Heart left ventricle (tissue), 16 donors: Measurements from ENCODE around the gene GOT1. TPM values are rescaled to one million over a fixed set of nuclear protein-coding genes. Genes with fewer than 3 reads are reported as not detected.

Experiments
- ATAC-seq, 4 donors: fragments of 200-7000 bp; cut with Tn5 transposase; one replicate each; pipeline ENCODE4 v1.9.1; 2020 to 2022; ENCODE audit warnings: moderate library complexity in 4 of 4, mild to moderate bottlenecking in 3 of 4, moderate number of reproducible peaks in 1 of 4
- DNase-seq, 5 donors: peaks; one replicate each; pipeline ENCODE4 v3.0.0-alpha.2; 2020
- H3K27ac ChIP-seq, 12 donors: fragments of 200-600 bp; sonication (generic) in 4 of 12; one replicate each; pipeline versions ENCODE4 v1.5.0 to v1.8.0; 2016 to 2022; ENCODE audit warnings: mild to moderate bottlenecking in 2 of 12
- H3K27me3 ChIP-seq, 9 donors: fragments of 200-600 bp; sonication (generic) in 2 of 9; one replicate each; pipeline versions ENCODE4 v1.5.1 to v1.8.0; 2016 to 2022; ENCODE audit warnings: mild to moderate bottlenecking in 3 of 9
- H3K36me3 ChIP-seq, 9 donors: fragments of 200-600 bp; sonication (generic) in 2 of 9; one replicate each; pipeline versions ENCODE4 v1.5.0 to v1.8.0; 2018 to 2022; ENCODE audit warnings: mild to moderate bottlenecking in 2 of 9
- H3K4me1 ChIP-seq, 12 donors: fragments of 200-600 bp; sonication (generic) in 4 of 12; one replicate each; pipeline versions ENCODE4 v1.5.0 to v1.8.0; 2016 to 2022; ENCODE audit warnings: mild to moderate bottlenecking in 3 of 12
- H3K4me3 ChIP-seq, 12 donors: fragments of 200-600 bp; sonication (generic) in 4 of 12; one replicate each; pipeline versions ENCODE4 v1.5.0 to v1.8.0; 2017 to 2022; ENCODE audit warnings: mild to moderate bottlenecking in 9 of 12, moderate library complexity in 4 of 12
- H3K9me3 ChIP-seq, 12 donors: fragments of 200-600 bp; sonication (generic) in 4 of 12; one replicate each; pipeline versions ENCODE4 v1.5.0 to v1.8.0; 2016 to 2022; ENCODE audit warnings: mild to moderate bottlenecking in 1 of 12
- POLR2A ChIP-seq, 2 donors: fragments of 450-650 bp; IDR thresholded peaks; one replicate each; pipeline ENCODE4 v1.6.1; 2017; ENCODE audit warnings: antibody characterized with exemption in 2 of 2, mild to moderate bottlenecking in 2 of 2, moderate library complexity in 2 of 2
- WGBS, 4 donors: extraction: QIAGEN DNeasy Blood & Tissue Kit in 2 of 4; methylation state at CpG; one replicate each; pipeline versions ENCODE4 v1.1.5 to v1.1.7; 2013 to 2018; 5-methylcytosine and 5-hydroxymethylcytosine counted together
- intact Hi-C, 10 donors: fragments of 100-400 bp; cut with DNase I; formaldehyde crosslinking; loops; one replicate each; pipeline versions ENCODE4 v1.11.1 to v1.14.2; 2022
- polyA plus RNA-seq, 2 donors: library from polyadenylated mRNA; stranded (reverse); fragments of 200-250 nt; gene quantifications; one replicate each; pipeline ENCODE4 v1.2.3, GENCODE V29; 2013
- total RNA-seq, 9 donors: library from RNA; depleted of rRNA in 2 of 9; stranded (reverse); fragments of >200 nt in 2 of 9; fragmentation: NEBNext Ultra II Directional in 3 of 9; extraction: Animal tissue kit (Norgen Biotek cat#: 25700) in 3 of 9; gene quantifications; one replicate each; pipeline versions ENCODE4 v1.1.0 to v1.2.4, GENCODE V29; 2016 to 2023
- TF ChIP-seq, protein P1 (sequence below), 12 donors: fragments of 200-600 bp; sonication (generic) in 4 of 12; IDR thresholded peaks; one replicate each; pipeline versions ENCODE4 v1.5.0 to v1.8.0; 2018 to 2022; ENCODE audit warnings: antibody characterized with exemption in 12 of 12, mild to moderate bottlenecking in 5 of 12
- donor health status: ischemic (EF 13 %, LVEDD 7.1; RV severe dilation, severe dysfunction).
- donor health status: healthy with polysubstance abuse.
- donor health status: DM: no; HTN: yes; CAD: no.
- donor health status: DM: no; HTN: no; CAD: no.
- donor health status: ischemic (EF 25% LVEDD 6.9; RV normal size, moderate dysfunction).
- donor health status: ischemic (EF 25% LVEDD 5.7; RV mildly dilated, moderate dysfunction).
- donor health status: healthy.
- donor health status: DM: yes; HTN: yes; CAD: no.
- donor health status: ischemic (EF 35%, LVEDD 5.7; RV mildly dilated, moderate dysfunction).
- donor health status: nonischemic (EF 11% LVEDD 7.7; RV severe dilation, severe dysfunction).
- donor health status: DM: yes; HTN: yes; CAD: no.
- donor health status: PGD.
- donor health status: ischemic (EF 29% LVEDD 5.4; RV normal size, mild dysfunction).
- donor health status: nonischemic (EF 23%, LVEDD 6.1; RV moderate dilation, normal function).

GOT1 gene
- total and polyA plus RNA-seq, 11 donors = 259 to 815 (median 505) TPM

DNA sequence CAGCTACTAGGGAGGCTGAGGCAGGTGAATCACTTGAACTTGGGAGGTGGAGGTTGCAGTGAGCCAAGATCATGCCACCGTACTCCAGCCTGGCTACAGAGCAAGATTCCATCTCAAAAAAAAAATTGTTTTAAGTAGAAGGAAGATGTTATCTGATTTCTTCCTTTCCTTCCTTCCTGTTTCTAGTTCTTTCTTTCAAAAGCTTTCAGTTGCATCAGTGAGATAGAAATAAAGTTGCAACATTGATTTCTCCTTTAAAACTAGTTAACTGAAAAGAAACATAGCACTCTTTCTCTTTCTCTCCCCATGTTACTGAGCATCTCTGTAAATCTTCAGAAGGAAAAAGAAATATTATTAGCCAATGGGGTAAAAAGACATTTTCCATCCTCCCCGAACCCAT, 63.8 kb downstream of the GOT1 start:
- intact Hi-C loops = loop anchor here in 1 of 10 donors (10.0 kb wide), 1 partner anchor 902 kb away; no protein-coding TSS in a partner anchor
- Histone ChIP-seq H3K9me3 (no peaks in the 10 kb centered on the region), H3K4me1 (no peaks in the 10 kb centered on the region), H3K27ac (no peak overlapping the region), H3K4me3 (no peak overlapping the region), H3K36me3 (no peaks in the 10 kb centered on the region), H3K27me3 (peaks cover 0 to 8% (median 0%) of the 10 kb centered on the region in 9 donors)
- no peak for DNase-seq
- WGBS, 4 donors = 67 to 82% (median 71%) methylated on average over 2 of the region's 2 CpGs
- TF ChIP-seq POLR2A (IDR thresholded peaks at IDR 0.05) = no peak
- TF ChIP-seq, protein P1, sequence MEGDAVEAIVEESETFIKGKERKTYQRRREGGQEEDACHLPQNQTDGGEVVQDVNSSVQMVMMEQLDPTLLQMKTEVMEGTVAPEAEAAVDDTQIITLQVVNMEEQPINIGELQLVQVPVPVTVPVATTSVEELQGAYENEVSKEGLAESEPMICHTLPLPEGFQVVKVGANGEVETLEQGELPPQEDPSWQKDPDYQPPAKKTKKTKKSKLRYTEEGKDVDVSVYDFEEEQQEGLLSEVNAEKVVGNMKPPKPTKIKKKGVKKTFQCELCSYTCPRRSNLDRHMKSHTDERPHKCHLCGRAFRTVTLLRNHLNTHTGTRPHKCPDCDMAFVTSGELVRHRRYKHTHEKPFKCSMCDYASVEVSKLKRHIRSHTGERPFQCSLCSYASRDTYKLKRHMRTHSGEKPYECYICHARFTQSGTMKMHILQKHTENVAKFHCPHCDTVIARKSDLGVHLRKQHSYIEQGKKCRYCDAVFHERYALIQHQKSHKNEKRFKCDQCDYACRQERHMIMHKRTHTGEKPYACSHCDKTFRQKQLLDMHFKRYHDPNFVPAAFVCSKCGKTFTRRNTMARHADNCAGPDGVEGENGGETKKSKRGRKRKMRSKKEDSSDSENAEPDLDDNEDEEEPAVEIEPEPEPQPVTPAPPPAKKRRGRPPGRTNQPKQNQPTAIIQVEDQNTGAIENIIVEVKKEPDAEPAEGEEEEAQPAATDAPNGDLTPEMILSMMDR (IDR thresholded peaks at IDR 0.05) = no peak
- no peak for ATAC-seq

DNA sequence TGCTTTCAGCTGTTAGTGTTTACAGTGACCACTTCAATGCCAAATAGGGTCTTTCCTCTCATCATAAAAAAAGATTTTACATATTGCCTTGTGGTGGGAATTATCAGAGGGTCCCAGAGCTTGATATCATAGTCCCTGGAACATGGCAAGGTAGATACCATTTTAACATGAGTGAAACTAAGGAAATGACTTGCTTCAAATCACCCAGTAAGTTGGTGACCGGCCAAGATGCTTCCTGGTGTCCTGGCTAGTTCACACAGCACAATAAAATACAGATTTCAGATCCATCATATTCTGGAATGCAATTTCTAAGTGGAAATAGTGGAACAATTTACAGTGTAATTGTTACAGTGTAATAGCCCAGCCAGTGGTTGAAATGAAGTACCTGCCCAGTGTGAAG, 64.7 kb downstream of the GOT1 start:
- H3K27me3 ChIP-seq = peaks cover 0 to 8% (median 0%) of the 10 kb centered on the region in 9 donors
- no peaks in the 10 kb centered on the region for H3K4me1 ChIP-seq
- H3K4me3 ChIP-seq = no peak overlapping the region
- H3K27ac ChIP-seq = no peak overlapping the region
- no peaks in the 10 kb centered on the region for H3K9me3 ChIP-seq
- H3K36me3 ChIP-seq = no peaks in the 10 kb centered on the region
- no peak for ATAC-seq
- intact Hi-C loops = loop anchor here in 1 of 10 donors (10.0 kb wide), 1 partner anchor 901 kb away; no protein-coding TSS in a partner anchor
- no peak for TF ChIP-seq POLR2A (IDR thresholded peaks at IDR 0.05)
- TF ChIP-seq, protein P1 (IDR thresholded peaks at IDR 0.05) = no peak
- 50 to 75% (median 66%) methylated on average over 1 of the region's 1 CpG for whole genome bisulfite sequencing, 4 donors
- DNase-seq = no peak

DNA sequence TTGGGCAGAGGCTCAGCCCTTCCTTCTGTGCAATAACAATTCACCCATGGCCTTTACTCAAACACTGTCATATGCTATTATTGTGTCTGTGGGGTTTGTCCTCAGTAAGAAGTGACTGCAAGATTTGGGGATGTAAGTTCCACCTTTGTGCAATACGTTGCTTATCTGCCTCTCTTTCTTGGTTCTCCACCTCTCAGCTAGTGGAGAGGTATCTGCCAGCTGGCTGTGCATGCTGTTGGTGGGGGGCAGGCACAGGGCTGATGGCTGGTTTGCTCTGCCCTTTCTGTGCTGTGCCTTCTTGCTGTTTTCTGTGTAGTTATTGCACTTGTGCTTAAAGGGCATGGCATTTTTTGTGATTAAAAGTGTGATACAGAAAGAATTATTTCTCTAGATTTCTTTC, 65.1 kb downstream of the GOT1 start:
- Histone ChIP-seq H3K36me3 (no peaks in the 10 kb centered on the region), H3K27ac (no peak overlapping the region), H3K9me3 (no peaks in the 10 kb centered on the region), H3K27me3 (peaks cover 0 to 6% (median 0%) of the 10 kb centered on the region in 9 donors), H3K4me1 (no peaks in the 10 kb centered on the region), H3K4me3 (no peak overlapping the region)
- intact Hi-C loops = loop anchor here in 1 of 10 donors (10.0 kb wide), 1 partner anchor 901 kb away; no protein-coding TSS in a partner anchor
- ATAC-seq (no peak), DNase-seq (no peak)
- 22 to 44% (median 31%) methylated on average over 1 of the region's 1 CpG for WGBS, 4 donors
- no peak for TF ChIP-seq POLR2A (IDR thresholded peaks at IDR 0.05)
- TF ChIP-seq, protein P1 (IDR thresholded peaks at IDR 0.05) = no peak

DNA sequence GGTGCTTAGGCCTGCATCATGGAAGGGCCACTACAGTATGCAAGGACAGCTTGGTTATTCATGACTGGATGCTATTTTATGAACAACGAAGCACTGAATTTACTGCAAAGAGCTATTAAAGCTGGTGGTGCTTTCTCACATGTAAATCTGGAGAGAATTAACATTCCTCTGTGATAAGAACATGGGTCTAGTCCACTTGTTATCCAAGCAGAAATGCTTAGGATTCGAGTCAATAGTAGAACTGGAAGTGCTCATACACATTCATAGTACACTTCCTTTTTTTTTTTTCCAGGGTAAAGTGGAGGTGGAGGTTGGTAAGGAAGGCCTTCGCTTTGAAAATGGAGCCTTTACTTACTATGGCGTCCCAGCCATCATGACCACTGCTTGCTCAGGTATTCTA, 66.3 kb downstream of the GOT1 start:
- no peak for ATAC-seq
- intact Hi-C loops = loop anchor here in 1 of 10 donors (10.0 kb wide), 1 partner anchor 899 kb away; no protein-coding TSS in a partner anchor
- Histone ChIP-seq H3K36me3 (no peaks in the 10 kb centered on the region), H3K4me1 (no peaks in the 10 kb centered on the region), H3K9me3 (no peaks in the 10 kb centered on the region), H3K4me3 (no peak overlapping the region), H3K27ac (no peak overlapping the region), H3K27me3 (peaks cover 0 to 5% (median 0%) of the 10 kb centered on the region in 9 donors)
- WGBS, 4 donors = 75 to 83% (median 80%) methylated on average over 4 of the region's 4 CpGs
- no peak for TF ChIP-seq POLR2A (IDR thresholded peaks at IDR 0.05)
- TF ChIP-seq, protein P1 (IDR thresholded peaks at IDR 0.05) = no peak
- DNase-seq = no peak
